Large intestine (tissue), 12 donors: ENCODE measurements around the gene OOSP4A. TPM values are rescaled to one million over a fixed set of nuclear protein-coding genes. Genes with fewer than 3 reads are reported as not detected.

Experiments used
- DNase-seq, 2 donors: peaks; one replicate each; pipeline versions ENCODE4 v3.0.0 to v3.0.0-alpha.2; 2013
- H3K27ac ChIP-seq: one replicate; pipeline ENCODE4 v1.5.1; 2013; ENCODE audit warnings: low read length
- H3K27me3 ChIP-seq: 2 replicates; pipeline ENCODE4 v1.6.1; 2013; ENCODE audit warnings: low read length; ENCODE audit not compliant: control insufficient read depth, insufficient read depth
- H3K36me3 ChIP-seq: 2 replicates; pipeline ENCODE4 v1.6.1; 2013; ENCODE audit warnings: low read length; ENCODE audit not compliant: control insufficient read depth, insufficient read depth
- H3K4me1 ChIP-seq: one replicate; pipeline ENCODE4 v1.6.1; 2013; ENCODE audit warnings: low read length; ENCODE audit not compliant: control insufficient read depth, insufficient read depth
- H3K4me3 ChIP-seq: one replicate; pipeline ENCODE4 v1.5.1; 2013; ENCODE audit warnings: low read length
- H3K9me3 ChIP-seq: one replicate; pipeline ENCODE4 v1.6.1; 2013; ENCODE audit warnings: mild to moderate bottlenecking, low read depth, low read length, moderate library complexity; ENCODE audit not compliant: control insufficient read depth
- WGBS: methylation state at CpG from one replicate; pipeline ENCODE4 v1.1.5; 2013; ENCODE audit warnings: low lambda C conversion rate; ENCODE audit not compliant: insufficient coverage; 5-methylcytosine and 5-hydroxymethylcytosine counted together
- long read RNA-seq, 11 donors: transcript quantifications; one replicate each; lab custom pipeline, GENCODE V29; 2026
- polyA plus RNA-seq: library from polyadenylated mRNA; unstranded; fragments of 120-200 nt; gene quantifications from one replicate; pipeline ENCODE4 v1.2.1, GENCODE V29; 2013

The OOSP4A gene
- polyA plus RNA-seq, result not detected
- long read RNA-seq, donor 1, result 0 reads
- long read RNA-seq, donor 2, result 0 reads
- long read RNA-seq, donor 3, result 0 reads
- long read RNA-seq, donor 4, result 0 reads
- long read RNA-seq, donor 5, result 0 reads
- long read RNA-seq, donor 6, result 0 reads
- long read RNA-seq, donor 7, result 0 reads
- long read RNA-seq, donor 8, result 0 reads
- long read RNA-seq, donor 9, result 0 reads
- long read RNA-seq, donor 10, result 0 reads
- long read RNA-seq, donor 11, result 0 reads

- 100% methylated on average over 1 of the region's 3 CpGs for WGBS
- Histone ChIP-seq H3K9me3 (no peaks in the 10 kb centered on the region), H3K4me3 (no peak within 1 kb of the TSS), H3K36me3 (no peaks in the 10 kb centered on the region), H3K4me1 (peaks cover 7% of the 10 kb centered on the region), H3K27me3 (no peaks in the 10 kb centered on the region), H3K27ac (no peak within 1 kb of the TSS)
- no peak for DNase-seq
Observed at GRCh38 chr11:59963733-59964132, at the start of gene OOSP4A. TSS of gene OOSP4A (plus strand) at chr11:59964033. CDS start at chr11:59964033, 0 bp downstream.

GRCh38 chr11:59918480-59918879 is 45.4 kb upstream of the OOSP4A start:
- 100% methylated on average over 2 of the region's 2 CpGs for WGBS
- no peak for DNase-seq
- Histone ChIP-seq H3K27me3 (no peaks in the 10 kb centered on the region), H3K9me3 (peaks cover 7% of the 10 kb centered on the region), H3K4me3 (no peak overlapping the region), H3K27ac (no peak overlapping the region), H3K36me3 (no peaks in the 10 kb centered on the region), H3K4me1 (no peaks in the 10 kb centered on the region)

- DNase-seq, result peak in 1 of 2 donors; percentile 8
- Histone ChIP-seq H3K4me1 (no peaks in the 10 kb centered on the region), H3K27ac (no peak overlapping the region), H3K9me3 (peaks cover 9% of the 10 kb centered on the region), H3K4me3 (no peak overlapping the region), H3K36me3 (no peaks in the 10 kb centered on the region), H3K27me3 (no peaks in the 10 kb centered on the region)
- WGBS, result 20% methylated on average over 1 of the region's 3 CpGs
Observed at GRCh38 chr11:59918987-59919589, 44.7 kb upstream of the OOSP4A start.

GRCh38 chr11:59923813-59924212 is 40.0 kb upstream of the OOSP4A start:
- H3K4me3 ChIP-seq, result no peak overlapping the region
- no peaks in the 10 kb centered on the region for H3K27me3 ChIP-seq
- H3K27ac ChIP-seq, result no peak overlapping the region
- H3K4me1 ChIP-seq, result no peaks in the 10 kb centered on the region
- H3K9me3 ChIP-seq, result peaks cover 9% of the 10 kb centered on the region
- H3K36me3 ChIP-seq, result no peaks in the 10 kb centered on the region
- no peak for DNase-seq
- no CpG with 5 or more reads among the region's 6 CpGs for WGBS

- DNase-seq, result no peak
- Histone ChIP-seq H3K9me3 (peaks cover 4% of the 10 kb centered on the region), H3K4me3 (no peak overlapping the region), H3K4me1 (no peaks in the 10 kb centered on the region), H3K27me3 (no peaks in the 10 kb centered on the region), H3K36me3 (no peaks in the 10 kb centered on the region), H3K27ac (no peak overlapping the region)
- no CpG with 5 or more reads among the region's 1 CpG for WGBS
Observed at GRCh38 chr11:59931688-59932087, 32.1 kb upstream of the OOSP4A start.

GRCh38 chr11:59938132-59938531 is 25.7 kb upstream of the OOSP4A start, which contains the start of gene OOSP1:
TSS of gene OOSP1 (plus strand) at chr11:59938432. CDS start at chr11:59938455, 23 bp downstream.
- Histone ChIP-seq H3K9me3 (no peaks in the 10 kb centered on the region), H3K4me1 (no peaks in the 10 kb centered on the region), H3K4me3 (no peak within 1 kb of the TSS), H3K36me3 (no peaks in the 10 kb centered on the region), H3K27ac (no peak within 1 kb of the TSS), H3K27me3 (no peaks in the 10 kb centered on the region)
- DNase-seq, result no peak
- 50% methylated on average over 1 of the region's 2 CpGs for WGBS

GRCh38 chr11:59938718-59939117 is 25.1 kb upstream of the OOSP4A start:
- Histone ChIP-seq H3K27ac (no peak overlapping the region), H3K4me3 (no peak overlapping the region), H3K36me3 (no peaks in the 10 kb centered on the region), H3K4me1 (no peaks in the 10 kb centered on the region), H3K27me3 (no peaks in the 10 kb centered on the region), H3K9me3 (no peaks in the 10 kb centered on the region)
- no peak for DNase-seq
- WGBS, result 100% methylated on average over 3 of the region's 3 CpGs

GRCh38 chr11:59939482-59939881 is 24.4 kb upstream of the OOSP4A start:
- 92% methylated on average over 1 of the region's 2 CpGs for WGBS
- Histone ChIP-seq H3K9me3 (no peaks in the 10 kb centered on the region), H3K27ac (no peak overlapping the region), H3K4me1 (no peaks in the 10 kb centered on the region), H3K4me3 (no peak overlapping the region), H3K36me3 (no peaks in the 10 kb centered on the region), H3K27me3 (no peaks in the 10 kb centered on the region)
- no peak for DNase-seq

GRCh38 chr11:59941091-59941490 is 22.7 kb upstream of the OOSP4A start:
- no peaks in the 10 kb centered on the region for H3K4me1 ChIP-seq
- H3K9me3 ChIP-seq, result no peaks in the 10 kb centered on the region
- no peaks in the 10 kb centered on the region for H3K27me3 ChIP-seq
- DNase-seq, result no peak
- WGBS, result 70% methylated on average over 2 of the region's 4 CpGs
- no peak overlapping the region for H3K27ac ChIP-seq
- H3K4me3 ChIP-seq, result no peak overlapping the region
- H3K36me3 ChIP-seq, result no peaks in the 10 kb centered on the region

- no peak for DNase-seq
- no peak overlapping the region for H3K27ac ChIP-seq
- no peaks in the 10 kb centered on the region for H3K27me3 ChIP-seq
- no peak overlapping the region for H3K4me3 ChIP-seq
- 80% methylated on average over 1 of the region's 3 CpGs for WGBS
- no peaks in the 10 kb centered on the region for H3K9me3 ChIP-seq
- no peaks in the 10 kb centered on the region for H3K36me3 ChIP-seq
- H3K4me1 ChIP-seq, result no peaks in the 10 kb centered on the region
Observed at GRCh38 chr11:59943997-59944714, 19.7 kb upstream of the OOSP4A start.
